NCI-H128 (cell line): ENCODE results near the gene CD24.
"Not testable (repeated sequence)": the region's sequence is repeated elsewhere in the genome, so short reads cannot be mapped to it uniquely, and the experiment has no call there.

ENCODE experiments used
- DNase-seq: peaks from one replicate; lab custom pipeline; 2025; ENCODE audit not compliant: unreplicated experiment; lab: John Stamatoyannopoulos, UW

Gene CD24

GRCh38 chr6:106970769-106971168 is 3.8 kb downstream of the CD24 start:
- not testable (repeated sequence) for DNase-seq

- no peak for DNase-seq
Measured at GRCh38 chr6:106967936-106968555, 6.5 kb downstream of the CD24 start.

DNA sequence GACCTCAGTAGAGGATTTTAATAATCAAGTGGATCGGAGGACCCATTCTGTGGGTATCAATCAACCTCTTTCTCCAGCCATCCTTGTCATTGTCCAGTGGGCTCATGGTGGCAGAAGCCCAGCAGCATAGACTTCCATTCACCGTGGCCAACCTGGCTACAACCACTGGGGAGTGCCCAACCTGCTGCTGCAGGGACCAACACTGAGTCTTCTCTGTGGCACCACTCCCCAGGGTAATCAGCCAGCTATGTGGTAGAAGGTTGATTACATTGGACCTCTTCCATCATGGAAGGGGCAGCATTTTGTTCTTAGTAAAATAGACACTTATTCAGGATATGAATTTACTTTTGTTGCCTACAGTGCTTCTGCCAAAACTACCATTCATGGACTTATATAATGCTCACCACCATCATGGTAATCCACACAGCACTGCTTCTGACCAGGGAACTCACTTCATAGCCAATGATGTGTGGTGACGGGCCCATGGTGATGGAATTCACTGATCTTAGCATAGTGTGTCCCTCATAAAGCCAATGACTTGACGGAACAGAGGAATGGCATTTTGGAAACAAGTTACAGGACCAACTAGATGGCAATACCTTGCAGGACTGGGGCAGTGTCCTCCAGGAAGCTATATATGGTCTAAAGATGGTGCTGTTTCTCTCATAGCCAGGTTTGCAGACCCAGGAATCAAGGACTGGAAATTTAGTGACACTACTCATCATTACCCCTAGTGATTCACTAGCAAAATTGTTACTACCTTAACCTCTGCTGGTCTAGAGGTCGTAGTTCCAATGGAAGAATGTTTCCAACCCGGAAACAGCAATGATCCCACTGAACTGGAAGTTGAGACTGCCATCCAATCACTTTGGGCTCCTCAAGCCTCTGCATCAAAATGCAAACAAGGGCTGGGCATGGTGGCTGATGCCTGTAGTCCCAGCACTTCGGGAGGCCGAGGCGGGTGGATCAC is 7.6 kb downstream of the CD24 start:
- DNase-seq = no peak

- no peak for DNase-seq
Measured at GRCh38 chr6:106966229-106966628, 8.3 kb downstream of the CD24 start.

DNA sequence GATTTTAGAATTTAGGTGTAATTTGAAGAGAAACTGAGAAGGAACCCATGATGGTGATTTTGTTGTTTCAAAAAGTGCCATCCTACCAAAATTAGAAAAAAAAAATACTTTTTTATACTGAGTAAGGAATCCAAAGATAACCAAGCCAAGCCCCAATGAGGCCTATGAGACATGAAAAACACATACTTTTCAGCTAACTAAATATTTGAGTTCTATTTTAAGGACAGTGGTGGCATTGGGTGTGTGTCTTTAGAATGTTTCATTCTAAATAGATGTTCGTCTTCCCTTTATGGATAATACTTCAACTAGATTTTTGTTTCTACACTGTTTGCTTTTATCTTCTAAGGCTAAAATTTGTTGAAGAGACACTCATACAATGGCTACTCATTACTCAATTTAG is 9.6 kb downstream of the CD24 start:
- no peak for DNase-seq

DNA sequence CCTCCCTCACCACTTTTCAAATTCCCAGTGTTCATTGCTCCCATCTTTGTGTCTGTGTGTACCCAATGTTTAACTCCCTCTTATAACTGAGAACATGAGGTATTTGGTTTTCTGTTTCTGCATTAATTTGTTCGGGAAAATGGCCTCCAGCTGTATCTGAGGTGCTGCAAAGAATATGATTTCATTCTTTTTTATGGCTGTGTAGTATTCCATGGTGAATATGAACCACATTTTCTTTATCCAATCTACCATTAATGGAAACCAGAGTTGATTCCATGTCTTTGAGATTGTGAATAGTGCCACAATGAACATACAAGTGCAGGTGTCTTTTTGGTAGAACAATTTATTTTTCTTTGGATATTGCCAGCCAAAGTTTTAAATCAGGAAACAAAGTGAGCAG is 10.4 kb downstream of the CD24 start:
- no peak for DNase-seq

DNA sequence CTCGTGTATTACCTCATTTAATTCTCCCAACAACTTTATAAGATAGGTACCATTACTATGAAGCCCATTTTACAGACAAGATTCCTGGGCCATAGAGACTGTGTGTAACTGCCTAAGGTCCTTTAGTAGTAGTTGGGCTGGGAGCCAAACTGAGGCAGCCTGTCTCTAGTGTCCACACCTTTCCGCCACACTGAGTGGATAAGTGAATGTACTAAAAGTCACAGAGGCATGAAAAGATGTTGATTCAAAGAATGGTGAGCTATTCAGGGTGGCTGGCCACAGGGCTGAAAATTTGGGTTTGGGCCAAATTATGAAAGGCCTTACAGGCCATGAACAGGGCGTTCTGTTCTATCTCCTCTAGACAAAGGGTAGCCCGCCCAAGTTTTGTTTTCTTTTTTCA is 11.0 kb downstream of the CD24 start:
- DNase-seq = no peak

DNA sequence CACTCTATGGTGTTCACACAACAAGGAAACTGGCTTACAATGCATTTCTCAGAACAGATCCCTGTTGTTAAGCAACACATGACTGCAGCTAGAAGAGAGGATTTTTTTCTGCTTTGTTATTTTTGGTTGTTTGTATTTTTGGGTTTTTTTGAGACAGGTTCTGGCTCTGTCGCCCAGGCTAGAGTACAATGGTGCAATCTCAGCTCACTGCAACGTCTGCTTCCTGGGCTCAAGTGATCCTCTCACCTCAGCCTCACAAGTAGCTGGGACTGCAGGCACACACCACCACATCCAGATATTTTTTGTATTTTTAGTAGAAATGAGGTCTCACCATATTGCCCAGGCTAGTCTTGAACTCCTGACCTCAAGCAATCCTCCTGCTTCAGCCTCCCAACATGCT is 12.7 kb downstream of the CD24 start:
- DNase-seq = no peak

DNA sequence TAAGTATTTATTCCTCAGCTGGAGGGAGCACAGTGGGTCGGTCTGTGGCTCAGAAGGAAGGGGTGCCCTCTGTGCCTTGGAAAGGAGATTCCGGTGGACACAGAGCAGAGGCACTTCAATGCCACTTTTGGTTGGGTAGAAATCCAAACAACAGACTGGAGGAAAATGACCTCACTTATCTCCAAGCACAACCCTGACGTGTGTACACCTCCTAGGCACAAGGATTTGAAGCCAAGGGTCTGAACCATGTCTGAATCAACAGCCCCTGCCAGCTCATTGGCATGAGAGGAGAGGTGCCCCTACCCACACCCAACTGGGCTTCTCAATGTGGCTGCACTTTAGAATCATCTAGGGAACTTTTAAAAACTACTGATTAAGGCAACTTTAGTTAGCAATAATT is 13.4 kb downstream of the CD24 start:
- no peak for DNase-seq

- no peak for DNase-seq
Measured at GRCh38 chr6:106959985-106960384, 14.5 kb downstream of the CD24 start.

- no peak for DNase-seq
Measured at GRCh38 chr6:106939848-106940247, 34.7 kb downstream of the CD24 start.

- peak; percentile 50 for DNase-seq
Measured at GRCh38 chr6:106939208-106939607, 35.3 kb downstream of the CD24 start.

GRCh38 chr6:106927531-106928398 is 46.8 kb downstream of the CD24 start:
- no peak for DNase-seq

GRCh38 chr6:106925948-106926347 is 48.6 kb downstream of the CD24 start:
- no peak for DNase-seq

DNA sequence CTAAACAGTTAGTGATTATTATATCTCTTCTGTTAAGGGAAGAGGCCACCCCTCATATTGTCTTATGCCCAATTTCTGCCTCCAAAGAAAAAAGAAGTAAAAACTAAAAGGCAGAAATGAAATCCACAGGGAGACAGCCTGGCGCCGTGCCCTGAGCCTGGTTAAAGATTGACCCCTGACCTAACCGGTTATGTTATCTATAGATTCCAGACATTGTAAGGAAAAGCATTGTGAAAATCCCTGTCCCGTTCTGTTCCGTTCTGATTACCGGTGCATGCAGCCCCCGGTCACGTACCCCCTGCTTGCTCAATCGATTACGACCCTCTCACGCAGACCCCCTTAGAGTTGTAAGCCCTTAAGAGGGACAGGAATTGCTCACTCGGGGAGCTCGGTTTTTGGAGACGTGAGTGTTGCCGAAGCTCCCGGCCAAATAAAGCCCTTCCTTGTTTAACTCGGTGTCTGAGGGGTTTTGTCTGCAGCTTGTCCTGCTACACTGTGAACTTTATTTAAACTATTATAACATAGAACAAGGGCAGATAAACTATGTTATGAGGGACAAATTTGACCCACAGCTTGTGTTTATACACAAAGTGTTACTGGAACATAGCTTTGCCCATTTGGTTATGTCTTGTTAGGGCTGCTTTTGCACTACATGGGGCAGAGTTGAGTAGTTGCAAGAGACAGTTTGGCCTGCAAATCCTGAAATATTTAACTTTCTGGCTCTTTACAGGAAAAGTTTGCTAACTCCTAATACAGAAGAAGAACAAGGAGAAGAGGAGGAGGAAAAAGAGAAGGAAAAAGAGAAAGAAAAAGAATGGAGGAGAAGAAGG is 49.6 kb downstream of the CD24 start:
- DNase-seq = no peak

- DNase-seq = no peak
Measured at GRCh38 chr6:106922626-106923025, 51.9 kb downstream of the CD24 start.
